Measurements from ENCODE around the gene IMMP2L.
"Not testable (repeated sequence)": the region's sequence is repeated elsewhere in the genome, so short reads cannot be mapped to it uniquely, and the experiment has no call there.

Gene IMMP2L

GRCh38 chr7:111505422-111505821 is 56.9 kb downstream of the IMMP2L start:
- not testable (repeated sequence) for DNase-seq

GRCh38 chr7:111501799-111502198 is 60.5 kb downstream of the IMMP2L start:
- not testable (repeated sequence) for DNase-seq

- no peak for DNase-seq
Measured at GRCh38 chr7:111499027-111499426, 63.3 kb downstream of the IMMP2L start.

- DNase-seq: no peak
Measured at GRCh38 chr7:111498391-111499007, 63.8 kb downstream of the IMMP2L start.

GRCh38 chr7:111495173-111495810 is 67.0 kb downstream of the IMMP2L start:
- no peak for DNase-seq

- DNase-seq: no peak
Measured at GRCh38 chr7:111492234-111492633, 70.1 kb downstream of the IMMP2L start.

- peak; percentile 85 for DNase-seq
Measured at GRCh38 chr7:111486472-111487142, 75.7 kb downstream of the IMMP2L start.

- DNase-seq: peak; percentile 64
Measured at GRCh38 chr7:111485701-111486380, 76.5 kb downstream of the IMMP2L start.

- no peak for DNase-seq
Measured at GRCh38 chr7:111483078-111483477, 79.2 kb downstream of the IMMP2L start.

- DNase-seq: no peak
Measured at GRCh38 chr7:111477462-111478225, 84.6 kb downstream of the IMMP2L start.

- no peak for DNase-seq
Measured at GRCh38 chr7:111476586-111477293, 85.6 kb downstream of the IMMP2L start.

GRCh38 chr7:111475959-111476358 is 86.3 kb downstream of the IMMP2L start:
- DNase-seq: no peak

GRCh38 chr7:111475419-111475748 is 86.9 kb downstream of the IMMP2L start:
- DNase-seq: no peak

GRCh38 chr7:111474723-111475418 is 87.4 kb downstream of the IMMP2L start:
- DNase-seq: no peak

- no peak for DNase-seq
Measured at GRCh38 chr7:111473449-111474198, 88.7 kb downstream of the IMMP2L start.

- DNase-seq: no peak
Measured at GRCh38 chr7:111470998-111471397, 91.3 kb downstream of the IMMP2L start.

GRCh38 chr7:111469894-111470293 is 92.4 kb downstream of the IMMP2L start:
- not testable (repeated sequence) for DNase-seq

- DNase-seq: not testable (repeated sequence)
Measured at GRCh38 chr7:111465774-111466173, 96.5 kb downstream of the IMMP2L start.

GRCh38 chr7:111460695-111461094 is 101.6 kb downstream of the IMMP2L start:
- no peak for DNase-seq

- DNase-seq: no peak
Measured at GRCh38 chr7:111459757-111460280, 102.5 kb downstream of the IMMP2L start.
